ENCODE results near the gene TRIO.

The TRIO gene

GRCh38 chr5:14341571-14342230 lies 198.6 kb downstream of the TRIO start (continued):
- TF ChIP-seq CSRNP3 (CRISPR knock-in tag; IDR thresholded peaks at IDR 0.05) (no peak), SNAI2 (CRISPR knock-in tag; IDR thresholded peaks at IDR 0.05) (no peak), ZNF70 (CRISPR knock-in tag; IDR thresholded peaks at IDR 0.05) (no peak), PPARA (CRISPR knock-in tag; IDR thresholded peaks at IDR 0.05; ENCODE audit: borderline replicate concordance) (no peak), OSR1 (CRISPR knock-in tag; IDR thresholded peaks at IDR 0.05) (no peak), CREB5 (CRISPR knock-in tag; IDR thresholded peaks at IDR 0.05; ENCODE audit: low read depth) (no peak), GLIS3 (CRISPR knock-in tag; IDR thresholded peaks at IDR 0.05) (no peak), RARB (CRISPR knock-in tag; IDR thresholded peaks at IDR 0.05) (no peak), ZFP3 (CRISPR knock-in tag; IDR thresholded peaks at IDR 0.05) (no peak), TOX (CRISPR knock-in tag; IDR thresholded peaks at IDR 0.05; ENCODE audit: borderline replicate concordance) (no peak), ZFP30 (CRISPR knock-in tag; IDR thresholded peaks at IDR 0.05) (no peak)

GRCh38 chr5:14342306-14342705 lies 199.2 kb downstream of the TRIO start:
- ATAC-seq: peak; percentile 47; the same call in 2 of the 3 replicates
- TF ChIP-seq CSDC2 (CRISPR knock-in tag; IDR thresholded peaks at IDR 0.05): no peak
- TF ChIP-seq ZNF8 (CRISPR knock-in tag; IDR thresholded peaks at IDR 0.05): no peak
- TF ChIP-seq TCF4 (CRISPR knock-in tag; IDR thresholded peaks at IDR 0.05; ENCODE audit: borderline replicate concordance): no peak
- no peak for TF ChIP-seq POU6F1 (CRISPR knock-in tag; IDR thresholded peaks at IDR 0.05; ENCODE audit: borderline replicate concordance, low read depth)
- TF ChIP-seq CSRNP3 (CRISPR knock-in tag; IDR thresholded peaks at IDR 0.05): no peak
- no peak for TF ChIP-seq PPARA (CRISPR knock-in tag; IDR thresholded peaks at IDR 0.05; ENCODE audit: borderline replicate concordance)
- TF ChIP-seq ISL1 (CRISPR knock-in tag; IDR thresholded peaks at IDR 0.05): no peak
- no peak for TF ChIP-seq TSHZ2 (CRISPR knock-in tag; IDR thresholded peaks at IDR 0.05)

GRCh38 chr5:14343376-14343775 lies 200.2 kb downstream of the TRIO start:
- TF ChIP-seq ESRRG (CRISPR knock-in tag; IDR thresholded peaks at IDR 0.05): no peak
- no peak for ATAC-seq

- ATAC-seq: no peak
Measured at GRCh38 chr5:14347522-14347921, 204.4 kb downstream of the TRIO start.

More at GRCh38 chr5:14347522-14347921, 204.4 kb downstream of the TRIO start:
- no peak for TF ChIP-seq CREB5 (CRISPR knock-in tag; IDR thresholded peaks at IDR 0.05; ENCODE audit: low read depth)
- no peak for TF ChIP-seq RARB (CRISPR knock-in tag; IDR thresholded peaks at IDR 0.05)
- TF ChIP-seq ISL1 (CRISPR knock-in tag; IDR thresholded peaks at IDR 0.05): no peak
- no peak for TF ChIP-seq CSRNP3 (CRISPR knock-in tag; IDR thresholded peaks at IDR 0.05)
- TF ChIP-seq ZFP3 (CRISPR knock-in tag; IDR thresholded peaks at IDR 0.05): no peak
- no peak for TF ChIP-seq ZC3H10 (CRISPR knock-in tag; IDR thresholded peaks at IDR 0.05)
- no peak for TF ChIP-seq ESRRG (CRISPR knock-in tag; IDR thresholded peaks at IDR 0.05)
- no peak for TF ChIP-seq SNAI2 (CRISPR knock-in tag; IDR thresholded peaks at IDR 0.05)
- TF ChIP-seq ZNF8 (CRISPR knock-in tag; IDR thresholded peaks at IDR 0.05): no peak
- TF ChIP-seq ZNF565 (CRISPR knock-in tag; conservative IDR thresholded peaks at IDR 0.05; ENCODE audit: low read depth): no peak
- no peak for TF ChIP-seq GLIS3 (CRISPR knock-in tag; IDR thresholded peaks at IDR 0.05)
